IMR-90 (cell line): ENCODE results near the gene GPATCH2. TPM values are rescaled to one million over a fixed set of nuclear protein-coding genes. Genes with fewer than 3 reads are reported as not detected.

Experiments used
- ATAC-seq: fragments of 200-7000 bp; cut with Tn5 transposase; 2 replicates; pipeline ENCODE4 v1.9.1; 2020; ENCODE audit warnings: low read depth, mild to moderate bottlenecking, moderate library complexity
- BruUV-seq: library from RNA; stranded (reverse); fragments of 400-500 nt; replicated peaks from 2 replicates; lab custom pipeline; 2021; lab: Mats Ljungman, UMichigan
- CTCF ChIA-PET: fragments of 300-600 bp; formaldehyde crosslinking; extraction: SDS; loops from one replicate; lab custom pipeline; 2021; ENCODE audit warnings: antibody characterized with exemption; lab: Yijun Ruan, JAX
- POLR2A ChIA-PET: fragments of 300-600 bp; sonication (Branson Sonifier 250); formaldehyde crosslinking; loops from one replicate; lab custom pipeline; 2022; ENCODE audit warnings: antibody characterized with exemption; ENCODE audit not compliant: unreplicated experiment; lab: Charles Lee
- DNase-seq: peaks from one replicate; pipeline ENCODE4 v3.0.0; 2013
- H2AFZ ChIP-seq: replicated peaks from 2 replicates; pipeline ENCODE3; 2013; ENCODE audit warnings: low read length, mild to moderate bottlenecking; ENCODE audit not compliant: poor library complexity
- H2AK5ac ChIP-seq: 2 replicates; pipeline ENCODE4 v1.6.1; 2013; ENCODE audit warnings: low read depth, low read length, inconsistent platforms
- H2AK9ac ChIP-seq: replicated peaks from 2 replicates; pipeline ENCODE3; 2013; ENCODE audit warnings: mild to moderate bottlenecking, low read depth, low read length, moderate library complexity; ENCODE audit not compliant: poor library complexity
- H2BK120ac ChIP-seq: 2 replicates; pipeline ENCODE4 v1.6.1; 2013; ENCODE audit warnings: low read depth, low read length, inconsistent platforms
- H2BK15ac ChIP-seq: 3 replicates; pipeline ENCODE4 v1.6.1; 2013; ENCODE audit warnings: low read depth, low read length, inconsistent platforms
- H2BK20ac ChIP-seq: 2 replicates; pipeline ENCODE4 v1.6.1; 2013; ENCODE audit warnings: low read depth, mild to moderate bottlenecking, inconsistent platforms, low read length, moderate library complexity
- H2BK5ac ChIP-seq: 2 replicates; pipeline ENCODE4 v1.6.1; 2013; ENCODE audit warnings: mild to moderate bottlenecking, low read depth, low read length, inconsistent platforms; ENCODE audit not compliant: poor library complexity, severe bottlenecking
- H3K14ac ChIP-seq: replicated peaks from 2 replicates; pipeline ENCODE4 v1.6.1; 2013; ENCODE audit warnings: low read depth, low read length, inconsistent platforms
- H3K18ac ChIP-seq: 2 replicates; pipeline ENCODE4 v1.6.1; 2013; ENCODE audit warnings: low read depth, low read length, control low read depth
- H3K23ac ChIP-seq: 2 replicates; pipeline ENCODE4 v1.6.1; 2013; ENCODE audit warnings: low read depth, low read length, inconsistent platforms
- H3K27ac ChIP-seq: 2 replicates; pipeline ENCODE4 v1.5.1; 2013; ENCODE audit warnings: mild to moderate bottlenecking, control low read depth, low read length; ENCODE audit not compliant: insufficient read depth
- H3K27me3 ChIP-seq: 2 replicates; pipeline ENCODE4 v1.6.1; 2013; ENCODE audit warnings: low read length; ENCODE audit not compliant: control insufficient read depth, insufficient read depth
- H3K36me3 ChIP-seq: 2 replicates; pipeline ENCODE4 v1.6.1; 2013; ENCODE audit warnings: low read length, mixed read lengths; ENCODE audit not compliant: control insufficient read depth, insufficient read depth
- H3K4ac ChIP-seq: 2 replicates; pipeline ENCODE4 v1.6.1; 2013; ENCODE audit warnings: low read depth, low read length, inconsistent platforms
- H3K4me1 ChIP-seq: 2 replicates; pipeline ENCODE4 v1.6.1; 2013; ENCODE audit warnings: low read length, mixed read lengths; ENCODE audit not compliant: control insufficient read depth, insufficient read depth
- H3K4me2 ChIP-seq: 2 replicates; pipeline ENCODE4 v1.6.1; 2013; ENCODE audit warnings: low read depth, mild to moderate bottlenecking, control low read depth, low read length, moderate library complexity
- H3K4me3 ChIP-seq: 2 replicates; pipeline ENCODE4 v1.5.1; 2013; ENCODE audit warnings: low read depth, mild to moderate bottlenecking, control low read depth, low read length, moderate library complexity; ENCODE audit not compliant: insufficient read depth
- H3K56ac ChIP-seq: 2 replicates; pipeline ENCODE4 v1.6.1; 2013; ENCODE audit warnings: low read length, inconsistent platforms; ENCODE audit not compliant: insufficient read depth; ENCODE audit errors: extremely low read depth
- H3K79me1 ChIP-seq, 2 experiments: 2 replicates each; pipeline ENCODE4 v1.6.1; 2013; ENCODE audit warnings: low read length in 2 of 2, inconsistent platforms in 1 of 2, low read depth in 1 of 2
- H3K9ac ChIP-seq: 2 replicates; pipeline ENCODE4 v1.6.1; 2013; ENCODE audit warnings: low read depth, low read length, control low read depth
- H3K9me1 ChIP-seq: 2 replicates; pipeline ENCODE4 v1.6.1; 2013; ENCODE audit warnings: low read length, inconsistent platforms; ENCODE audit not compliant: insufficient read depth
- H3K9me3 ChIP-seq: 2 replicates; pipeline ENCODE4 v1.6.1; 2013; ENCODE audit warnings: low read length; ENCODE audit not compliant: control insufficient read depth, insufficient read depth
- H4K20me1 ChIP-seq: 2 replicates; pipeline ENCODE4 v1.6.1; 2013; ENCODE audit warnings: low read length, inconsistent platforms; ENCODE audit not compliant: insufficient read depth
- H4K5ac ChIP-seq: 2 replicates; pipeline ENCODE4 v1.6.1; 2013; ENCODE audit warnings: mild to moderate bottlenecking, low read depth, low read length, control low read depth
- H4K8ac ChIP-seq, 2 experiments: 2 replicates each; pipeline ENCODE4 v1.6.1; 2013; ENCODE audit warnings: low read depth in 2 of 2, low read length in 2 of 2, control low read depth in 1 of 2, inconsistent platforms in 1 of 2
- H4K91ac ChIP-seq: 2 replicates; pipeline ENCODE4 v1.6.1; 2013; ENCODE audit warnings: low read depth, low read length, inconsistent platforms; ENCODE audit not compliant: insufficient read depth
- BHLHE40 ChIP-seq: fragments of 150-350 bp; IDR thresholded peaks from 2 replicates; pipeline ENCODE4 v1.6.1; 2016; ENCODE audit warnings: mild to moderate bottlenecking, low read depth, low read length
- CEBPB ChIP-seq: IDR thresholded peaks from 2 replicates; pipeline ENCODE4 v1.6.1; 2012; ENCODE audit warnings: low read depth, low read length, improper control_type of control experiment
- MAZ ChIP-seq: IDR thresholded peaks from 2 replicates; pipeline ENCODE4 v1.6.1; 2012; ENCODE audit warnings: low read depth, mild to moderate bottlenecking, low read length, improper control_type of control experiment, moderate library complexity, borderline replicate concordance
- MXI1 ChIP-seq: IDR thresholded peaks from 2 replicates; pipeline ENCODE4 v1.6.1; 2012; ENCODE audit warnings: low read depth, mild to moderate bottlenecking, low read length, moderate library complexity, borderline replicate concordance
- NFE2L2 ChIP-seq: fragments of 150-350 bp; IDR thresholded peaks from 2 replicates; pipeline ENCODE4 v1.6.1; 2016; ENCODE audit warnings: low read depth, mild to moderate bottlenecking, low read length
- RCOR1 ChIP-seq: IDR thresholded peaks from 2 replicates; pipeline ENCODE4 v1.6.1; 2012; ENCODE audit warnings: mild to moderate bottlenecking, low read length, improper control_type of control experiment; ENCODE audit not compliant: insufficient replicate concordance
- RFX5 ChIP-seq: IDR thresholded peaks from 2 replicates; pipeline ENCODE4 v1.8.0; 2012; ENCODE audit warnings: low read depth, mild to moderate bottlenecking, low read length, moderate library complexity
- USF2 ChIP-seq: fragments of 150-350 bp; IDR thresholded peaks from 2 replicates; pipeline ENCODE4 v1.6.1; 2017; ENCODE audit warnings: mild to moderate bottlenecking, antibody characterized with exemption, low read length, low read depth
- WGBS, 2 experiments: methylation state at CpG; one replicate each; pipeline versions ENCODE4 v1.1.5 to v1.1.7; 2013; ENCODE audit warnings: missing lambda C conversion rate in 2 of 2; ENCODE audit not compliant: insufficient read length in 1 of 2; ENCODE audit errors: extremely low coverage in 2 of 2; 5-methylcytosine and 5-hydroxymethylcytosine counted together
- dilution Hi-C: fragments of 300-500 bp; cut with HindIII; formaldehyde crosslinking; loops from one replicate; pipeline ENCODE4 v1.14.3; 2018; ENCODE audit warnings: low sequenced_read_pairs; ENCODE audit not compliant: unreplicated experiment
- in situ Hi-C: fragments of 300-500 bp; cut with MboI; formaldehyde crosslinking; loops from 3 replicates; pipeline ENCODE4 v1.14.3; 2019; ENCODE audit warnings: low sequenced_read_pairs, inconsistent platforms, mixed read lengths
- intact Hi-C: fragments of 100-400 bp; cut with micrococcal nuclease; formaldehyde crosslinking; loops from 2 replicates; pipeline ENCODE4 v1.10.0; 2022
- polyA plus RNA-seq, 3 experiments: library from polyadenylated mRNA; depleted of rRNA; stranded (reverse); fragments of >200 nt; gene quantifications; 2 replicates each; pipeline ENCODE4 v1.2.3, GENCODE V29; 2012; ENCODE audit warnings: low replicate concordance in 1 of 3
- total RNA-seq: library from RNA; depleted of rRNA; stranded (reverse); fragments of >200 nt; gene quantifications from 2 replicates; pipeline ENCODE4 v1.2.3, GENCODE V29; 2012

Gene GPATCH2
- total and polyA plus RNA-seq, 2 of the 4 experiments (the other 2 are of a cell fraction) = 4.7 to 11.8 TPM

GRCh38 chr1:217417363-217417762, 213.5 kb downstream of the GPATCH2 start:
- no TSS peak for BruUV-seq
- CTCF ChIA-PET = no interaction called here
- POLR2A ChIA-PET = no interaction called here

More at GRCh38 chr1:217417363-217417762, 213.5 kb downstream of the GPATCH2 start:
- Histone ChIP-seq H2BK5ac (no peak overlapping the region), H3K4me1 (peaks cover 2% of the 10 kb centered on the region), H3K9ac (no peak overlapping the region), H4K91ac (no peak overlapping the region), H3K4me3 (no peak overlapping the region), H3K79me1 (no peaks in the 10 kb centered on the region), H2AK5ac (peak overlapping the region; percentile 33; the same call in 1 of the 2 replicates), H2BK20ac (no peak overlapping the region; the same call in 1 of the 2 replicates), H2AFZ (no peak overlapping the region), H4K5ac (no peak overlapping the region), H3K27ac (no peak overlapping the region), H3K9me3 (no peaks in the 10 kb centered on the region; the same call in 1 of the 2 replicates), H3K4me2 (no peak overlapping the region), H3K56ac (no peak overlapping the region), H3K27me3 (no peaks in the 10 kb centered on the region), H3K36me3 (no peaks in the 10 kb centered on the region), H4K20me1 (no peaks in the 10 kb centered on the region), H3K18ac (no peak overlapping the region; the same call in 1 of the 2 replicates), H3K9me1 (no peaks in the 10 kb centered on the region), H3K4ac (no peak overlapping the region), H2BK120ac (no peak overlapping the region), H4K8ac (no peak overlapping the region), H2AK9ac (no peak overlapping the region), H3K23ac (no peak overlapping the region), H2BK15ac (no peak overlapping the region), H3K14ac (0 out of 2 replicates have a peak overlapping the region, but pooled peaks have one; percentile 35)
- intact Hi-C loops = loop anchor here (10.0 kb wide), 2 partner anchors 663 to 813 kb away; no protein-coding TSS in a partner anchor
- no peak for DNase-seq
- no CpG with 5 or more reads among the region's 3 CpGs for WGBS, 2 experiments
- dilution Hi-C loops = no loop called here
- TF ChIP-seq MAZ (no peak), RCOR1 (no peak), CEBPB (no peak), USF2 (no peak), BHLHE40 (no peak), RFX5 (no peak), NFE2L2 (no peak), MXI1 (no peak)
- no peak for ATAC-seq
- in situ Hi-C loops = no loop called here
